ACC112 (cell line): ENCODE data around the gene DNAH9.

Experiments used
- H2AFZ ChIP-seq: fragments of 200-600 bp; sonication (generic); one replicate; pipeline ENCODE4 v1.6.0; 2017; ENCODE audit warnings: antibody characterized with exemption, low read length; ENCODE audit not compliant: unreplicated experiment
- H3K27ac ChIP-seq: fragments of 200-600 bp; sonication (generic); 2 replicates; pipeline ENCODE4 v1.5.1; 2014; ENCODE audit warnings: low read depth, mild to moderate bottlenecking, antibody characterized with exemption, low read length, moderate library complexity
- H3K27me3 ChIP-seq: fragments of 200-600 bp; sonication (generic); 2 replicates; pipeline ENCODE4 v1.6.1; 2014; ENCODE audit warnings: mild to moderate bottlenecking, antibody characterized with exemption, low read length, moderate library complexity, mixed read lengths; ENCODE audit not compliant: insufficient read depth
- H3K36me3 ChIP-seq: fragments of 200-600 bp; sonication (generic); 2 replicates; pipeline ENCODE4 v1.6.1; 2016; ENCODE audit warnings: mild to moderate bottlenecking, antibody characterized with exemption, low read length, moderate library complexity, mixed read lengths; ENCODE audit not compliant: insufficient read depth
- H3K4me1 ChIP-seq: fragments of 200-600 bp; sonication (generic); one replicate; pipeline ENCODE4 v1.6.1; 2016; ENCODE audit warnings: low read length, mixed read lengths; ENCODE audit not compliant: insufficient read depth, unreplicated experiment, control insufficient read depth
- H3K4me3 ChIP-seq: fragments of 200-600 bp; sonication (generic); 2 replicates; pipeline ENCODE4 v1.5.1; 2014; ENCODE audit warnings: mild to moderate bottlenecking, low read depth, low read length
- H3K79me2 ChIP-seq: fragments of 200-600 bp; sonication (generic); one replicate; pipeline ENCODE4 v1.6.0; 2016; ENCODE audit warnings: low read length; ENCODE audit not compliant: control insufficient read depth, unreplicated experiment, insufficient read depth

Gene DNAH9

GRCh38 chr17:11608396-11608795 lies 10.1 kb downstream of the DNAH9 start:
- no peaks in the 10 kb centered on the region for H3K79me2 ChIP-seq
- no peak overlapping the region for H3K4me3 ChIP-seq
- H3K27ac ChIP-seq, result no peak overlapping the region
- H3K27me3 ChIP-seq, result no peaks in the 10 kb centered on the region
- H2AFZ ChIP-seq, result no peak overlapping the region
- no peaks in the 10 kb centered on the region for H3K36me3 ChIP-seq
- no peaks in the 10 kb centered on the region for H3K4me1 ChIP-seq

- no peaks in the 10 kb centered on the region for H3K79me2 ChIP-seq
- H3K27me3 ChIP-seq, result no peaks in the 10 kb centered on the region
- H3K4me1 ChIP-seq, result no peaks in the 10 kb centered on the region
- no peaks in the 10 kb centered on the region for H3K36me3 ChIP-seq
- H3K4me3 ChIP-seq, result no peak overlapping the region
- no peak overlapping the region for H3K27ac ChIP-seq
- H2AFZ ChIP-seq, result no peak overlapping the region
Measured at GRCh38 chr17:11610999-11611566, 12.8 kb downstream of the DNAH9 start.

- no peak overlapping the region for H3K4me3 ChIP-seq
- H3K36me3 ChIP-seq, result no peaks in the 10 kb centered on the region
- H3K27me3 ChIP-seq, result no peaks in the 10 kb centered on the region
- no peaks in the 10 kb centered on the region for H3K4me1 ChIP-seq
- no peaks in the 10 kb centered on the region for H3K79me2 ChIP-seq
- H2AFZ ChIP-seq, result no peak overlapping the region
- no peak overlapping the region for H3K27ac ChIP-seq
Measured at GRCh38 chr17:11612956-11613355, 14.7 kb downstream of the DNAH9 start.

- no peak overlapping the region for H2AFZ ChIP-seq
- no peaks in the 10 kb centered on the region for H3K4me1 ChIP-seq
- H3K36me3 ChIP-seq, result no peaks in the 10 kb centered on the region
- H3K4me3 ChIP-seq, result no peak overlapping the region
- no peak overlapping the region for H3K27ac ChIP-seq
- no peaks in the 10 kb centered on the region for H3K79me2 ChIP-seq
- H3K27me3 ChIP-seq, result no peaks in the 10 kb centered on the region
Measured at GRCh38 chr17:11618861-11619566, 20.7 kb downstream of the DNAH9 start.

- no peak overlapping the region for H3K27ac ChIP-seq
- H2AFZ ChIP-seq, result no peak overlapping the region
- no peaks in the 10 kb centered on the region for H3K27me3 ChIP-seq
- H3K79me2 ChIP-seq, result no peaks in the 10 kb centered on the region
- no peak overlapping the region for H3K4me3 ChIP-seq
- H3K4me1 ChIP-seq, result no peaks in the 10 kb centered on the region
- no peaks in the 10 kb centered on the region for H3K36me3 ChIP-seq
Measured at GRCh38 chr17:11622492-11622891, 24.2 kb downstream of the DNAH9 start.

- no peaks in the 10 kb centered on the region for H3K36me3 ChIP-seq
- H3K27ac ChIP-seq, result no peak overlapping the region
- no peak overlapping the region for H2AFZ ChIP-seq
- H3K27me3 ChIP-seq, result no peaks in the 10 kb centered on the region
- no peak overlapping the region for H3K4me3 ChIP-seq
- no peaks in the 10 kb centered on the region for H3K79me2 ChIP-seq
- no peaks in the 10 kb centered on the region for H3K4me1 ChIP-seq
Measured at GRCh38 chr17:11624976-11625375, 26.7 kb downstream of the DNAH9 start.

GRCh38 chr17:11625878-11626277 lies 27.6 kb downstream of the DNAH9 start:
- Histone ChIP-seq H3K4me3 (no peak overlapping the region), H3K4me1 (no peaks in the 10 kb centered on the region), H3K27ac (no peak overlapping the region)

GRCh38 chr17:11627301-11627940 lies 29.2 kb downstream of the DNAH9 start:
- H3K79me2 ChIP-seq, result no peaks in the 10 kb centered on the region
- H2AFZ ChIP-seq, result no peak overlapping the region
- H3K27ac ChIP-seq, result no peak overlapping the region
- H3K4me3 ChIP-seq, result no peak overlapping the region
- H3K4me1 ChIP-seq, result no peaks in the 10 kb centered on the region
- H3K27me3 ChIP-seq, result no peaks in the 10 kb centered on the region
- no peaks in the 10 kb centered on the region for H3K36me3 ChIP-seq

More at GRCh38 chr17:11625878-11626277, 27.6 kb downstream of the DNAH9 start:
- H2AFZ ChIP-seq, result no peak overlapping the region
- H3K27me3 ChIP-seq, result no peaks in the 10 kb centered on the region
- no peaks in the 10 kb centered on the region for H3K79me2 ChIP-seq
- no peaks in the 10 kb centered on the region for H3K36me3 ChIP-seq

- Histone ChIP-seq H2AFZ (no peak overlapping the region), H3K4me1 (no peaks in the 10 kb centered on the region), H3K36me3 (no peaks in the 10 kb centered on the region), H3K79me2 (no peaks in the 10 kb centered on the region), H3K27me3 (no peaks in the 10 kb centered on the region), H3K27ac (no peak overlapping the region), H3K4me3 (no peak overlapping the region)
Measured at GRCh38 chr17:11628374-11628773, 30.1 kb downstream of the DNAH9 start.

- no peak overlapping the region for H3K27ac ChIP-seq
- no peaks in the 10 kb centered on the region for H3K79me2 ChIP-seq
- no peaks in the 10 kb centered on the region for H3K4me1 ChIP-seq
- H3K4me3 ChIP-seq, result no peak overlapping the region
- no peaks in the 10 kb centered on the region for H3K36me3 ChIP-seq
- H2AFZ ChIP-seq, result no peak overlapping the region
- H3K27me3 ChIP-seq, result no peaks in the 10 kb centered on the region
Measured at GRCh38 chr17:11628831-11629230, 30.6 kb downstream of the DNAH9 start.

- H3K27me3 ChIP-seq, result no peaks in the 10 kb centered on the region
- H3K79me2 ChIP-seq, result no peaks in the 10 kb centered on the region
- H3K4me1 ChIP-seq, result no peaks in the 10 kb centered on the region
- no peak overlapping the region for H2AFZ ChIP-seq
- H3K4me3 ChIP-seq, result no peak overlapping the region
- H3K36me3 ChIP-seq, result no peaks in the 10 kb centered on the region
- H3K27ac ChIP-seq, result no peak overlapping the region
Measured at GRCh38 chr17:11636771-11637170, 38.5 kb downstream of the DNAH9 start.
